Loucy (cell line): ENCODE measurements around the gene DNAJC1.
A peak's percentile ranks its signal among the peaks of the same experiment; 100 is the strongest.

ENCODE experiments used
- H2AFZ ChIP-seq: fragments of 200-600 bp; sonication (generic); 2 replicates; pipeline ENCODE4 v1.6.0; 2016; ENCODE audit warnings: antibody characterized with exemption, mild to moderate bottlenecking, low read length, moderate library complexity
- H3F3A ChIP-seq: fragments of 200-600 bp; 2 replicates; pipeline ENCODE4 v1.6.0; 2016; ENCODE audit warnings: antibody characterized with exemption, low read depth, mild to moderate bottlenecking
- H3K27me3 ChIP-seq: fragments of 200-600 bp; sonication (generic); 2 replicates; pipeline ENCODE4 v1.6.1; 2014; ENCODE audit warnings: low read length, mild to moderate bottlenecking; ENCODE audit not compliant: insufficient read depth, poor library complexity, severe bottlenecking
- H3K36me3 ChIP-seq: fragments of 200-600 bp; sonication (generic); 2 replicates; pipeline ENCODE4 v1.6.1; 2016; ENCODE audit warnings: low read length; ENCODE audit not compliant: insufficient read depth
- H3K4me1 ChIP-seq: fragments of 200-600 bp; sonication (generic); 2 replicates; pipeline ENCODE4 v1.5.1; 2014; ENCODE audit warnings: low read length, mild to moderate bottlenecking; ENCODE audit not compliant: insufficient read depth, poor library complexity, severe bottlenecking
- H3K4me2 ChIP-seq: fragments of 200-600 bp; sonication (generic); 2 replicates; pipeline ENCODE4 v1.6.0; 2014; ENCODE audit warnings: antibody characterized with exemption, low read length, low read depth, mild to moderate bottlenecking; ENCODE audit not compliant: poor library complexity, severe bottlenecking
- H3K4me3 ChIP-seq: fragments of 200-600 bp; sonication (generic); 2 replicates; pipeline ENCODE4 v1.5.1; 2014; ENCODE audit warnings: low read length, mild to moderate bottlenecking, mixed read lengths; ENCODE audit not compliant: poor library complexity, severe bottlenecking
- H3K79me2 ChIP-seq: fragments of 200-600 bp; sonication (generic); 2 replicates; pipeline ENCODE4 v1.6.1; 2014; ENCODE audit warnings: low read length; ENCODE audit not compliant: insufficient read depth
- H3K9ac ChIP-seq: fragments of 200-600 bp; sonication (generic); 2 replicates; pipeline ENCODE4 v1.6.0; 2014; ENCODE audit warnings: mild to moderate bottlenecking, low read depth, low read length, moderate library complexity; ENCODE audit not compliant: poor library complexity, severe bottlenecking
- H3K9me2 ChIP-seq: fragments of 200-600 bp; sonication (generic); replicated peaks from 2 replicates; pipeline ENCODE4 v1.6.1; 2016; ENCODE audit warnings: low read depth, low read length, mixed read lengths
- H3K9me3 ChIP-seq: fragments of 200-600 bp; sonication (generic); 2 replicates; pipeline ENCODE4 v1.6.1; 2014; ENCODE audit warnings: mild to moderate bottlenecking, antibody characterized with exemption, low read length, low read depth; ENCODE audit not compliant: insufficient read depth
- H4K20me1 ChIP-seq: fragments of 200-600 bp; sonication (generic); 2 replicates; pipeline ENCODE4 v1.6.0; 2014; ENCODE audit warnings: antibody characterized with exemption, low read length, mild to moderate bottlenecking; ENCODE audit not compliant: insufficient read depth, poor library complexity, severe bottlenecking
- EZH2phosphoT487 ChIP-seq: fragments of 200-600 bp; IDR thresholded peaks from 2 replicates; pipeline ENCODE4 v1.6.1; 2018; ENCODE audit warnings: antibody characterized with exemption, mild to moderate bottlenecking, moderate library complexity, borderline replicate concordance
- TF ChIP-seq, protein P1 (sequence below): fragments of 200-600 bp; sonication (generic); conservative IDR thresholded peaks from 2 replicates; pipeline ENCODE4 v1.5.1; 2014; ENCODE audit warnings: mild to moderate bottlenecking, antibody characterized with exemption, low read length

The DNAJC1 gene

DNA sequence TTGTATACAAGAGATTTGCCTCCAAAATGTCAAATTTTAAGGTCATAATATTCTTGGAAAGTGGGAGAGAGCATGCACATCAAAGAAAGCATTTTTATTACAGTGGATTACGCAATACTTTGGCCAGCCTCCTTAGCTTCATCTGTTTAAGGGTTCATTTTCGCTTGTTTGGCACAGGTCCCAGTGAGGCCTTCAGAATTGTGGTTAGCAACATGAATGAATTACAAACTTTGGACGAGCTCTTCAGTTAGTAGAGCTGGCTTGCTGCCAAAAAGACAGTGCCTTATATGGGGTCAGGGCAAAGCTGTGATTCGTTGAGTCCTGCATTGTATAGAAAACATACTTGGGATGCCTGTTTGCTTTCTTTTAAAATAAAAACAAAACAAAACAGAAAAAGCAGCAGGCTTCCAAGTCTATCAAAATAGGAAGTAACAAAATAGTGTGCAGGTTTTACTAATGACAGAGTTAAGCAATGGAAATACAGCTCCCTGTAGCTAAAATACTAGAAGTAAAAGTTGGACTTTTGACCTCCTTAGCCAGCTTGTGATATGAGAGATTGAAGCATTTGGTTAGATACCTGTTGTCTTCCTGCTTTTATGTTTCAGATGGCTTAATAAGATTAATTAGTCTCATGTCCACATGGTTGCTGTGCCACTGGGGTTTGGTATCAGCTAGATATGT, 278.7 kb downstream of the DNAJC1 start:
- Histone ChIP-seq H3F3A (peaks cover 11% of the 10 kb centered on the region), H3K27me3 (no peaks in the 10 kb centered on the region), H3K9me3 (no peaks in the 10 kb centered on the region), H2AFZ (no peak overlapping the region), H3K9ac (no peak overlapping the region), H3K4me1 (peaks cover 24% of the 10 kb centered on the region), H3K4me2 (peak overlapping the region; percentile 42), H3K4me3 (no peak overlapping the region), H3K9me2 (no peaks in the 10 kb centered on the region), H4K20me1 (peaks cover 65% of the 10 kb centered on the region), H3K36me3 (peaks cover 33% of the 10 kb centered on the region; the same call in 1 of the 2 replicates), H3K79me2 (peaks cover 6% of the 10 kb centered on the region)
- TF ChIP-seq EZH2phosphoT487 = no peak
- TF ChIP-seq, protein P1, sequence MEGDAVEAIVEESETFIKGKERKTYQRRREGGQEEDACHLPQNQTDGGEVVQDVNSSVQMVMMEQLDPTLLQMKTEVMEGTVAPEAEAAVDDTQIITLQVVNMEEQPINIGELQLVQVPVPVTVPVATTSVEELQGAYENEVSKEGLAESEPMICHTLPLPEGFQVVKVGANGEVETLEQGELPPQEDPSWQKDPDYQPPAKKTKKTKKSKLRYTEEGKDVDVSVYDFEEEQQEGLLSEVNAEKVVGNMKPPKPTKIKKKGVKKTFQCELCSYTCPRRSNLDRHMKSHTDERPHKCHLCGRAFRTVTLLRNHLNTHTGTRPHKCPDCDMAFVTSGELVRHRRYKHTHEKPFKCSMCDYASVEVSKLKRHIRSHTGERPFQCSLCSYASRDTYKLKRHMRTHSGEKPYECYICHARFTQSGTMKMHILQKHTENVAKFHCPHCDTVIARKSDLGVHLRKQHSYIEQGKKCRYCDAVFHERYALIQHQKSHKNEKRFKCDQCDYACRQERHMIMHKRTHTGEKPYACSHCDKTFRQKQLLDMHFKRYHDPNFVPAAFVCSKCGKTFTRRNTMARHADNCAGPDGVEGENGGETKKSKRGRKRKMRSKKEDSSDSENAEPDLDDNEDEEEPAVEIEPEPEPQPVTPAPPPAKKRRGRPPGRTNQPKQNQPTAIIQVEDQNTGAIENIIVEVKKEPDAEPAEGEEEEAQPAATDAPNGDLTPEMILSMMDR = no peak

- Histone ChIP-seq H3K27me3 (no peaks in the 10 kb centered on the region), H4K20me1 (peaks cover 65% of the 10 kb centered on the region)
Measured at GRCh38 chr10:21724020-21724589, 279.4 kb downstream of the DNAJC1 start.

DNA sequence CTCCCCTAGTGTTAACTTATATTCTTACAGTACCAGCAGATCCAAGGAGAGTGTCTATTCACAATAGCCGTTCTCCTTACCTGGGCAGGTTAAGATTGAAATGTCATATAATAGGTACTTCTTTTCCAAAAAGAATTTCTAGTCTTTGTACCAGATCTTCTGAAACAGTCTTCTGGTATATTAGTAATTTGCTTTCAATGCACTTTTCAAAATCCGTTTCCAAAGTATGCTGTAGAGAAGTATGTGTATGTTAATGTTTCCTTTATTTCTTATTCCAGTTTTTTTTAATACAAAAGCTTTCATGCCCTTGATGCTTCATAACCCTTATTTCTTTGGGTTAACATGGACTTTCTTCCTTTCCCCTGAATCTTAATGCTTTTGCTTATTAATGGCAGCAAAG, 281.3 kb downstream of the DNAJC1 start:
- no peak overlapping the region for H2AFZ ChIP-seq
- H3F3A ChIP-seq = peaks cover 1% of the 10 kb centered on the region
- H3K9me3 ChIP-seq = no peaks in the 10 kb centered on the region
- H3K9me2 ChIP-seq = no peaks in the 10 kb centered on the region
- H3K79me2 ChIP-seq = peaks cover 6% of the 10 kb centered on the region
- H3K4me3 ChIP-seq = no peak overlapping the region
- H4K20me1 ChIP-seq = peaks cover 46% of the 10 kb centered on the region
- no peak overlapping the region for H3K4me2 ChIP-seq
- H3K36me3 ChIP-seq = peaks cover 34% of the 10 kb centered on the region; the same call in 1 of the 2 replicates
- H3K27me3 ChIP-seq = no peaks in the 10 kb centered on the region
- peaks cover 18% of the 10 kb centered on the region for H3K4me1 ChIP-seq
- no peak overlapping the region for H3K9ac ChIP-seq
- no peak for TF ChIP-seq EZH2phosphoT487
- TF ChIP-seq, protein P1 = no peak

More at GRCh38 chr10:21724020-21724589, 279.4 kb downstream of the DNAJC1 start:
- H3K9me2 ChIP-seq = no peaks in the 10 kb centered on the region
- H2AFZ ChIP-seq = no peak overlapping the region
- H3K4me2 ChIP-seq = peak overlapping the region; percentile 12
- no peak overlapping the region for H3K9ac ChIP-seq
- H3F3A ChIP-seq = peaks cover 11% of the 10 kb centered on the region
- peaks cover 34% of the 10 kb centered on the region; the same call in 1 of the 2 replicates for H3K36me3 ChIP-seq
- no peaks in the 10 kb centered on the region for H3K9me3 ChIP-seq
- no peak overlapping the region for H3K4me3 ChIP-seq
- H3K4me1 ChIP-seq = peaks cover 24% of the 10 kb centered on the region
- peaks cover 6% of the 10 kb centered on the region for H3K79me2 ChIP-seq
- TF ChIP-seq, protein P1 = no peak
